Panc1 (cell line): Measurements from ENCODE around the gene TBC1D2. TPM values are rescaled to one million over a fixed set of nuclear protein-coding genes. Genes with fewer than 3 reads are reported as not detected.
A peak's percentile ranks its signal among the peaks of the same experiment; 100 is the strongest.

Experiments used
- ATAC-seq: fragments of 200-7000 bp; cut with Tn5 transposase; 2 replicates; pipeline ENCODE4 v1.9.1; 2020; ENCODE audit warnings: mild to moderate bottlenecking, moderate library complexity
- BruUV-seq: library from RNA; stranded (reverse); fragments of 400-500 nt; replicated peaks from 2 replicates; lab custom pipeline; 2021; lab: Mats Ljungman, UMichigan
- CTCF ChIA-PET: fragments of 300-600 bp; sonication (Branson Sonifier 250); formaldehyde crosslinking; loops from one replicate; lab custom pipeline; 2022; ENCODE audit warnings: antibody characterized with exemption; lab: Charles Lee
- POLR2A ChIA-PET: fragments of 300-600 bp; sonication (Branson Sonifier 250); formaldehyde crosslinking; loops from one replicate; lab custom pipeline; 2022; ENCODE audit warnings: antibody characterized with exemption; lab: Charles Lee
- DNase-seq: peaks from one replicate; pipeline ENCODE4 v3.0.0-alpha.2; 2010; ENCODE audit warnings: low read depth, low spot score
- H3K27ac ChIP-seq: 2 replicates; pipeline ENCODE4 v1.5.1; 2011; ENCODE audit warnings: mild to moderate bottlenecking, low read length, inconsistent platforms
- H3K27me3 ChIP-seq: fragments of 200-500 bp; sonication (Bioruptor generic); 2 replicates; pipeline ENCODE4 v1.6.0; 2014; ENCODE audit warnings: low read length, inconsistent platforms; ENCODE audit not compliant: control insufficient read depth, insufficient read depth
- H3K36me3 ChIP-seq: fragments of 200-500 bp; sonication (Bioruptor generic); 2 replicates; pipeline ENCODE4 v1.5.1; 2014; ENCODE audit warnings: inconsistent platforms, mild to moderate bottlenecking, low read length, moderate library complexity; ENCODE audit not compliant: control insufficient read depth, insufficient read depth
- H3K4me1 ChIP-seq: 2 replicates; pipeline ENCODE4 v1.5.1; 2011; ENCODE audit warnings: inconsistent platforms, mild to moderate bottlenecking, low read length, moderate library complexity; ENCODE audit not compliant: control insufficient read depth, insufficient read depth
- H3K4me3 ChIP-seq, 2 experiments: 2 replicates each; pipeline ENCODE4 v1.5.1; 2011 to 2012; ENCODE audit warnings: low read depth in 2 of 2, low read length in 2 of 2, mild to moderate bottlenecking in 2 of 2, inconsistent platforms in 1 of 2, moderate library complexity in 1 of 2
- H3K9me3 ChIP-seq: fragments of 200-500 bp; sonication (Bioruptor generic); 2 replicates; pipeline ENCODE4 v1.5.1; 2014; ENCODE audit warnings: low read depth, mild to moderate bottlenecking, inconsistent platforms, low read length, moderate library complexity; ENCODE audit not compliant: control insufficient read depth, insufficient read depth
- POLR2AphosphoS5 ChIP-seq: IDR thresholded peaks from 2 replicates; pipeline ENCODE4 v1.6.1; 2012; ENCODE audit warnings: mild to moderate bottlenecking, low read depth, low read length, moderate library complexity
- SIN3A ChIP-seq: IDR thresholded peaks from 2 replicates; pipeline ENCODE4 v1.6.1; 2012; ENCODE audit warnings: low read depth, mild to moderate bottlenecking, low read length, moderate library complexity, borderline replicate concordance; ENCODE audit not compliant: insufficient read depth
- TCF7L2 ChIP-seq: IDR thresholded peaks from 2 replicates; pipeline ENCODE4 v1.6.1; 2011; ENCODE audit warnings: mild to moderate bottlenecking, low read depth, low read length, inconsistent platforms
- in situ Hi-C: cut with HindIII; loops from 2 replicates; pipeline ENCODE4 v1.10.0; 2016; ENCODE audit warnings: low sequenced_read_pairs, low pct_unique_long_range_greater_than_20kb
- intact Hi-C: fragments of 100-400 bp; cut with micrococcal nuclease; formaldehyde crosslinking; loops from one replicate; pipeline ENCODE4 v1.10.0; 2022; ENCODE audit not compliant: unreplicated experiment
- total RNA-seq: library from RNA; stranded (reverse); gene quantifications from one replicate; pipeline ENCODE4 v1.2.1, GENCODE V29; 2021; ENCODE audit not compliant: unreplicated experiment
- TF ChIP-seq, protein P1 (sequence below): fragments of 450-650 bp; IDR thresholded peaks from 2 replicates; pipeline ENCODE4 v1.5.1; 2017; ENCODE audit warnings: mild to moderate bottlenecking
- TF ChIP-seq, protein P2 (sequence below), 2 experiments: IDR thresholded peaks; 2 replicates each; pipeline ENCODE4 v1.6.1; 2011 to 2012; ENCODE audit warnings: low read depth in 2 of 2, control low read depth in 1 of 2, low read length in 1 of 2, mild to moderate bottlenecking in 1 of 2, moderate library complexity in 1 of 2; ENCODE audit not compliant: insufficient read depth in 1 of 2

TBC1D2 gene
- total RNA-seq, 1 experiment from 2014 or later: 2.4 TPM

DNA sequence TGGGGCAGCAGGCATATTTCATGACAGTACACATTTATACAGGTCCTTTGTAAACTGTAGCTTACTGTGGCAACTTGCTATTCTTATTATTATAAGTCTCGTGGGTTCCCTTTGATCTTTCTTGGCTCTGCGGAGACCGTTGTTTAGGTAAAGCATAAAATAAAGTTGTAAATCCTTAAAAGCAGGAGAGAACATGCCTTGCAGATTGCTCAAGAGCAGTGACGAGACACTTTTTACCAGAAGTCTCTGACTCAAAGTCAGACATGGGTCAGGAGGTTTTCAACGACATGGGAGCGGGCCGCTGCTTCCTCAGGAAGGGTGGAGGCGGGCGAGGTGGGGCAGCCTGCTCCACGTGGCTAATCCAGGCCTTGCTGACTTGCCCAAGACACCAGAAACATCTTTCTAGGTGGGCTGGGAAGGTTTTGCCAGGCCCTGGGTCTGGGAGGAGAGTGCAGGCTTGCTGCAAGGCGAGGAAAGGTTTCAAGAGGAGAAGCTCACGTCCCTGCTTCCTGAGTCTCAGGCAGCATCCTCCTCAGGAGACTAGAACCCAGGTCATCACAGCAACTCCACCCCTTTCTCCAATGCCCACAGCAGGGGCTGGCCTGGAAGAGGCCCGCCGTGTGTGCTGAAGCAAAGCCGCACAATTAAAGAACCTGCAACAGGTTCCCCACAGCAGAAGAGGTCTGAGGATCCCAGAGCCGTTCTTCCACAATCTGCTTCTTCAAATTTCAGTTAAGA, 6.5 kb downstream of the TBC1D2 start:
- H3K27me3 ChIP-seq: no peaks in the 10 kb centered on the region
- peaks cover 13% of the 10 kb centered on the region; the same call in 1 of the 2 replicates for H3K4me1 ChIP-seq
- no TSS peak for BruUV-seq
- in situ Hi-C loops: no loop called here
- no peaks in the 10 kb centered on the region for H3K36me3 ChIP-seq
- DNase-seq: no peak
- H3K27ac ChIP-seq: no peak overlapping the region
- H3K9me3 ChIP-seq: no peaks in the 10 kb centered on the region
- H3K4me3 ChIP-seq: no peak overlapping the region
- ATAC-seq: no peak
- ChIA-PET CTCF (no interaction called here), POLR2A (no interaction called here)
- TF ChIP-seq, protein P1, sequence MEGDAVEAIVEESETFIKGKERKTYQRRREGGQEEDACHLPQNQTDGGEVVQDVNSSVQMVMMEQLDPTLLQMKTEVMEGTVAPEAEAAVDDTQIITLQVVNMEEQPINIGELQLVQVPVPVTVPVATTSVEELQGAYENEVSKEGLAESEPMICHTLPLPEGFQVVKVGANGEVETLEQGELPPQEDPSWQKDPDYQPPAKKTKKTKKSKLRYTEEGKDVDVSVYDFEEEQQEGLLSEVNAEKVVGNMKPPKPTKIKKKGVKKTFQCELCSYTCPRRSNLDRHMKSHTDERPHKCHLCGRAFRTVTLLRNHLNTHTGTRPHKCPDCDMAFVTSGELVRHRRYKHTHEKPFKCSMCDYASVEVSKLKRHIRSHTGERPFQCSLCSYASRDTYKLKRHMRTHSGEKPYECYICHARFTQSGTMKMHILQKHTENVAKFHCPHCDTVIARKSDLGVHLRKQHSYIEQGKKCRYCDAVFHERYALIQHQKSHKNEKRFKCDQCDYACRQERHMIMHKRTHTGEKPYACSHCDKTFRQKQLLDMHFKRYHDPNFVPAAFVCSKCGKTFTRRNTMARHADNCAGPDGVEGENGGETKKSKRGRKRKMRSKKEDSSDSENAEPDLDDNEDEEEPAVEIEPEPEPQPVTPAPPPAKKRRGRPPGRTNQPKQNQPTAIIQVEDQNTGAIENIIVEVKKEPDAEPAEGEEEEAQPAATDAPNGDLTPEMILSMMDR: no peak
- TF ChIP-seq TCF7L2: peak; percentile 71
- intact Hi-C loops: no loop called here

DNA sequence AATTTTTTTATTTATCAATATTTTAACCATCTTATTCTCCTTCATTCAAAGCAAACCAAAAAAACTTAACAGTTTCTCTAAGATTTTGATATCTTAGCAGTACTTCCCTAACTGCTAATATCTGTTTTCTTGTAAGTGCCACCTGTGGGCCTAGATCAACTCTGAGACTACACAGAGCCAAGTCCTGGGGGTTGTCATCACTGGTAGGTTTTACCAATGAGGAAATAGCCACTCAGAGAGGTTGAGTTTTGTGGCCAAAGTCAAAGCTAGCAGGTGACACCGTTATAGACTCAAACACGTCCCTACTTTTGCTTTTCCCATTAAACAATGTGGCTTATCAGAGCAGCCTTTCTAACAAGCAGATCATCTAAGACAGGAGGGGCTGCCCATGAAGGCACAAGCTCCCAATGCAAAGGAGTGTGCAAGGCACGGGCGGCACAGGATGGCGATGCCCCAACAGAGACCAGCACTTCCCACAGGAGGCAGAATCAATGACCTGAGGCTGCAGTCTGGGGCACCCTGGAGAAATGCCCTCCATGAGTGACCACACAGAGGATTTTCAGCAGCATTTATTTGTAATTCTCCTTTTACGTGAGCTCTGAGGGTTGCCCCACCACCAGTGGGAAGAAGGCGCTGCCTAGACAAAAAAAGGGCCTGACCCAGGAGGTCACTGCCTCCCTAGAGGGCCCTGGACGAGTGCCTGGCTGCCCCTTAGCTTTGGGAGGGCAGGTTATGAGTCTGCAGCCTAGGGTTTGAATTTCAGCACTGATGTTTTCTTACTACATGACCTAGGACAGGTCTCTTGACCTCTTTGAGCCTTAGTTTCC, 7.4 kb downstream of the TBC1D2 start:
- in situ Hi-C loops: no loop called here
- intact Hi-C loops: no loop called here
- peaks cover 13% of the 10 kb centered on the region; the same call in 1 of the 2 replicates for H3K4me1 ChIP-seq
- H3K9me3 ChIP-seq: no peaks in the 10 kb centered on the region
- no peak overlapping the region for H3K4me3 ChIP-seq
- ChIA-PET POLR2A (no interaction called here), CTCF (no interaction called here)
- no peak for ATAC-seq
- TF ChIP-seq TCF7L2: no peak
- no peak for TF ChIP-seq POLR2AphosphoS5
- no peak for TF ChIP-seq SIN3A
- TF ChIP-seq, protein P2, sequence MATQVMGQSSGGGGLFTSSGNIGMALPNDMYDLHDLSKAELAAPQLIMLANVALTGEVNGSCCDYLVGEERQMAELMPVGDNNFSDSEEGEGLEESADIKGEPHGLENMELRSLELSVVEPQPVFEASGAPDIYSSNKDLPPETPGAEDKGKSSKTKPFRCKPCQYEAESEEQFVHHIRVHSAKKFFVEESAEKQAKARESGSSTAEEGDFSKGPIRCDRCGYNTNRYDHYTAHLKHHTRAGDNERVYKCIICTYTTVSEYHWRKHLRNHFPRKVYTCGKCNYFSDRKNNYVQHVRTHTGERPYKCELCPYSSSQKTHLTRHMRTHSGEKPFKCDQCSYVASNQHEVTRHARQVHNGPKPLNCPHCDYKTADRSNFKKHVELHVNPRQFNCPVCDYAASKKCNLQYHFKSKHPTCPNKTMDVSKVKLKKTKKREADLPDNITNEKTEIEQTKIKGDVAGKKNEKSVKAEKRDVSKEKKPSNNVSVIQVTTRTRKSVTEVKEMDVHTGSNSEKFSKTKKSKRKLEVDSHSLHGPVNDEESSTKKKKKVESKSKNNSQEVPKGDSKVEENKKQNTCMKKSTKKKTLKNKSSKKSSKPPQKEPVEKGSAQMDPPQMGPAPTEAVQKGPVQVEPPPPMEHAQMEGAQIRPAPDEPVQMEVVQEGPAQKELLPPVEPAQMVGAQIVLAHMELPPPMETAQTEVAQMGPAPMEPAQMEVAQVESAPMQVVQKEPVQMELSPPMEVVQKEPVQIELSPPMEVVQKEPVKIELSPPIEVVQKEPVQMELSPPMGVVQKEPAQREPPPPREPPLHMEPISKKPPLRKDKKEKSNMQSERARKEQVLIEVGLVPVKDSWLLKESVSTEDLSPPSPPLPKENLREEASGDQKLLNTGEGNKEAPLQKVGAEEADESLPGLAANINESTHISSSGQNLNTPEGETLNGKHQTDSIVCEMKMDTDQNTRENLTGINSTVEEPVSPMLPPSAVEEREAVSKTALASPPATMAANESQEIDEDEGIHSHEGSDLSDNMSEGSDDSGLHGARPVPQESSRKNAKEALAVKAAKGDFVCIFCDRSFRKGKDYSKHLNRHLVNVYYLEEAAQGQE (IDR thresholded peaks at IDR 0.05; ENCODE audit: insufficient read depth in 1 of 2, low read depth in 2 of 2, low read length in 1 of 2): no peak
- TF ChIP-seq, protein P1: no peak
- BruUV-seq: no TSS peak
- no peak for DNase-seq
- no peaks in the 10 kb centered on the region for H3K27me3 ChIP-seq
- no peak overlapping the region for H3K27ac ChIP-seq
- no peaks in the 10 kb centered on the region for H3K36me3 ChIP-seq
